Hepatocyte (in vitro differentiated cells): ENCODE measurements around the gene CALD1. TPM values are rescaled to one million over a fixed set of nuclear protein-coding genes. Genes with fewer than 3 reads are reported as not detected.

ENCODE experiments used
- DNase-seq: peaks from one replicate; pipeline ENCODE4 v3.0.0-alpha.2; 2016; ENCODE audit warnings: low spot score
- H2AFZ ChIP-seq: fragments of 200-600 bp; sonication (generic); 2 replicates; pipeline ENCODE4 v1.6.0; 2016; ENCODE audit warnings: antibody characterized with exemption, mild to moderate bottlenecking
- H3K27ac ChIP-seq: fragments of 200-600 bp; sonication (generic); 2 replicates; pipeline ENCODE4 v1.5.1; 2016; ENCODE audit warnings: mild to moderate bottlenecking
- H3K27me3 ChIP-seq: fragments of 200-600 bp; sonication (generic); 2 replicates; pipeline ENCODE4 v1.6.1; 2016
- H3K36me3 ChIP-seq: fragments of 200-600 bp; sonication (generic); replicated peaks from 2 replicates; pipeline ENCODE4 v1.5.1; 2016; ENCODE audit warnings: low read depth; ENCODE audit not compliant: insufficient read depth
- H3K4me1 ChIP-seq: fragments of 200-600 bp; sonication (generic); 2 replicates; pipeline ENCODE4 v1.5.1; 2016; ENCODE audit warnings: mild to moderate bottlenecking, moderate library complexity; ENCODE audit not compliant: insufficient read depth
- H3K4me2 ChIP-seq: fragments of 200-600 bp; sonication (generic); 2 replicates; pipeline ENCODE4 v1.6.0; 2016
- H3K4me3 ChIP-seq: fragments of 200-600 bp; sonication (generic); 2 replicates; pipeline ENCODE4 v1.5.1; 2016; ENCODE audit warnings: mild to moderate bottlenecking
- H3K79me2 ChIP-seq: fragments of 200-600 bp; sonication (generic); 2 replicates; pipeline ENCODE4 v1.6.0; 2017; ENCODE audit warnings: mild to moderate bottlenecking
- H3K9me2 ChIP-seq: fragments of 200-600 bp; sonication (generic); replicated peaks from 2 replicates; pipeline ENCODE4 v1.6.0; 2017; ENCODE audit warnings: mild to moderate bottlenecking; ENCODE audit not compliant: insufficient read depth
- H3K9me3 ChIP-seq: fragments of 200-600 bp; sonication (generic); 2 replicates; pipeline ENCODE4 v1.5.1; 2016; ENCODE audit warnings: low read depth, mild to moderate bottlenecking
- H4K20me1 ChIP-seq: fragments of 200-600 bp; sonication (generic); 2 replicates; pipeline ENCODE4 v1.6.0; 2016; ENCODE audit warnings: mild to moderate bottlenecking; ENCODE audit not compliant: insufficient read depth, poor library complexity, severe bottlenecking
- EZH2 ChIP-seq: fragments of 200-600 bp; sonication (generic); IDR thresholded peaks from 2 replicates; pipeline ENCODE4 v1.6.1; 2016; ENCODE audit warnings: antibody characterized with exemption, mild to moderate bottlenecking, borderline replicate concordance
- EZH2phosphoT487 ChIP-seq: fragments of 200-600 bp; sonication (generic); IDR thresholded peaks from one replicate; pipeline ENCODE4 v1.6.1; 2018; ENCODE audit warnings: antibody characterized with exemption, mild to moderate bottlenecking, low read depth, moderate library complexity; ENCODE audit not compliant: unreplicated experiment, severe bottlenecking
- WGBS: methylation state at CpG from one replicate; pipeline ENCODE4 v1.1.6; 2016; ENCODE audit warnings: low lambda C conversion rate; ENCODE audit errors: missing lambda C conversion rate; 5-methylcytosine and 5-hydroxymethylcytosine counted together
- polyA plus RNA-seq: library from polyadenylated mRNA; unstranded; fragments of >200 nt; fragmentation: Nextera tagmentation; extraction: Ambion mirVana; gene quantifications from 2 replicates; pipeline ENCODE4 v1.2.1, GENCODE V29; 2016
- total RNA-seq: library from RNA; depleted of rRNA; stranded (reverse); fragments of >200 nt; gene quantifications from 2 replicates; pipeline ENCODE4 v1.2.3, GENCODE V29; 2014
- TF ChIP-seq, protein P1 (sequence below): fragments of 200-600 bp; sonication (generic); IDR thresholded peaks from 2 replicates; pipeline ENCODE4 v1.5.1; 2016; ENCODE audit warnings: antibody characterized with exemption, mild to moderate bottlenecking; ENCODE audit not compliant: poor library complexity

Gene CALD1
- total and polyA plus RNA-seq, 2 experiments from 2014 or later, result 207 to 333 TPM

- Histone ChIP-seq H3K79me2 (peaks cover 91% of the 10 kb centered on the region), H3K36me3 (no peaks in the 10 kb centered on the region), H3K27ac (peak overlapping the region; percentile 30), H2AFZ (no peak overlapping the region), H3K27me3 (no peaks in the 10 kb centered on the region), H3K9me3 (no peaks in the 10 kb centered on the region), H3K4me2 (no peak overlapping the region), H4K20me1 (no peaks in the 10 kb centered on the region), H3K4me1 (peaks cover 22% of the 10 kb centered on the region), H3K4me3 (no peak overlapping the region), H3K9me2 (no peaks in the 10 kb centered on the region)
- no peak for TF ChIP-seq EZH2phosphoT487
- TF ChIP-seq, protein P1, sequence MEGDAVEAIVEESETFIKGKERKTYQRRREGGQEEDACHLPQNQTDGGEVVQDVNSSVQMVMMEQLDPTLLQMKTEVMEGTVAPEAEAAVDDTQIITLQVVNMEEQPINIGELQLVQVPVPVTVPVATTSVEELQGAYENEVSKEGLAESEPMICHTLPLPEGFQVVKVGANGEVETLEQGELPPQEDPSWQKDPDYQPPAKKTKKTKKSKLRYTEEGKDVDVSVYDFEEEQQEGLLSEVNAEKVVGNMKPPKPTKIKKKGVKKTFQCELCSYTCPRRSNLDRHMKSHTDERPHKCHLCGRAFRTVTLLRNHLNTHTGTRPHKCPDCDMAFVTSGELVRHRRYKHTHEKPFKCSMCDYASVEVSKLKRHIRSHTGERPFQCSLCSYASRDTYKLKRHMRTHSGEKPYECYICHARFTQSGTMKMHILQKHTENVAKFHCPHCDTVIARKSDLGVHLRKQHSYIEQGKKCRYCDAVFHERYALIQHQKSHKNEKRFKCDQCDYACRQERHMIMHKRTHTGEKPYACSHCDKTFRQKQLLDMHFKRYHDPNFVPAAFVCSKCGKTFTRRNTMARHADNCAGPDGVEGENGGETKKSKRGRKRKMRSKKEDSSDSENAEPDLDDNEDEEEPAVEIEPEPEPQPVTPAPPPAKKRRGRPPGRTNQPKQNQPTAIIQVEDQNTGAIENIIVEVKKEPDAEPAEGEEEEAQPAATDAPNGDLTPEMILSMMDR, result no peak
- TF ChIP-seq EZH2, result no peak
- DNase-seq, result no peak
- WGBS, result 74% methylated on average over 6 of the region's 6 CpGs
These were observed 128.2 kb downstream of the CALD1 start for GRCh38 chr7:134907639-134908038.

GRCh38 chr7:134908289-134908688, 128.9 kb downstream of the CALD1 start:
- H3K27ac ChIP-seq, result peak overlapping the region; percentile 30
- peaks cover 91% of the 10 kb centered on the region for H3K79me2 ChIP-seq
- DNase-seq, result no peak
- H2AFZ ChIP-seq, result no peak overlapping the region
- no peaks in the 10 kb centered on the region for H3K27me3 ChIP-seq
- peaks cover 16% of the 10 kb centered on the region for H3K4me1 ChIP-seq
- 78% methylated on average over 3 of the region's 3 CpGs for WGBS
- no peaks in the 10 kb centered on the region for H3K9me2 ChIP-seq
- H3K36me3 ChIP-seq, result no peaks in the 10 kb centered on the region
- TF ChIP-seq EZH2, result no peak
- TF ChIP-seq, protein P1, result no peak
- TF ChIP-seq EZH2phosphoT487, result no peak
- no peaks in the 10 kb centered on the region for H4K20me1 ChIP-seq
- no peak overlapping the region for H3K4me3 ChIP-seq
- H3K4me2 ChIP-seq, result no peak overlapping the region
- no peaks in the 10 kb centered on the region for H3K9me3 ChIP-seq

DNA sequence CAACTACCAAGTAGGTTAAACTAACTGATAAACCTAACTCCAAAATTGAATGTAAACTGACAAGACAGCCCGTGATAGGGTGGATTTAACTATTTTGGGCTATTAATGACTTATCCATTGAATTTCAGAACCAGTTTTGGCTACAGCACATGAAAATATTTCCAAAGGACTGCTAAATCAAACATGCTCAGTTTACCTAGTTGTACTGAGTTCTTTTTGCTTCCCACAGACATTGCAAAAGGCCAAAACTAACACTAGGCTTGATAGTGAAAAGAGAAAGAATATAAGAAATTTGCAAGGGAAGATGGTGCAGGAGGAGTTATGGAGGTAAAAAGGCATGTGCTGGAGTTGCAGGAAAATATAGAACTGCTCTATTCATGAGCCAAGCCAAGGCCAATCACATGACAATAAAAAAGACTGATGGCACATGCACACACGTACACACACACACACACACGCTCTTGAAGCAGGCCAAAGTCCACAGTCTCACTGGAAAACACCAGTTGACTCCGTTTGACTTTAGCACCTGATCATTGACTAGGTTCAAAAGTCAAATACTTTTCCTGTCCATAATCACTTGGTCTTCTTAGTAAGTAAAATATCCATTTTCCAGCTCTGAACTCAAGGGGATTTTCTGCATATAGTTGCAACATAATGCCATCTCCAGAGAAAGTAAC, 130.9 kb downstream of the CALD1 start:
- Histone ChIP-seq H3K4me1 (peaks cover 13% of the 10 kb centered on the region), H3K9me2 (no peaks in the 10 kb centered on the region), H3K79me2 (peaks cover 89% of the 10 kb centered on the region), H4K20me1 (no peaks in the 10 kb centered on the region), H3K27ac (peak overlapping the region; percentile 71), H2AFZ (no peak overlapping the region), H3K4me2 (peak overlapping the region; percentile 13), H3K4me3 (no peak overlapping the region), H3K9me3 (no peaks in the 10 kb centered on the region), H3K36me3 (no peaks in the 10 kb centered on the region), H3K27me3 (no peaks in the 10 kb centered on the region)
- peak; percentile 77 for DNase-seq
- TF ChIP-seq EZH2, result no peak
- TF ChIP-seq EZH2phosphoT487, result no peak
- TF ChIP-seq, protein P1, result no peak
- 68% methylated on average over 4 of the region's 4 CpGs for WGBS

- Histone ChIP-seq H3K36me3 (no peaks in the 10 kb centered on the region), H3K4me1 (peaks cover 13% of the 10 kb centered on the region), H3K27me3 (no peaks in the 10 kb centered on the region), H2AFZ (no peak overlapping the region), H3K9me2 (no peaks in the 10 kb centered on the region), H3K9me3 (no peaks in the 10 kb centered on the region), H3K79me2 (peaks cover 88% of the 10 kb centered on the region), H3K4me2 (peak overlapping the region; percentile 13), H3K27ac (peak overlapping the region; percentile 71), H3K4me3 (no peak overlapping the region), H4K20me1 (no peaks in the 10 kb centered on the region)
- DNase-seq, result no peak
- WGBS, result 84% methylated on average over 4 of the region's 4 CpGs
- TF ChIP-seq EZH2phosphoT487 (no peak), EZH2 (no peak)
- TF ChIP-seq, protein P1, result no peak
These were observed 131.5 kb downstream of the CALD1 start for GRCh38 chr7:134910968-134911367.
